Ovary (tissue), 3 donors: ENCODE results near the gene EFCAB6.

ENCODE experiments used
- CTCF ChIP-seq, 3 donors: fragments of 450-650 bp in 2 of 3; fragments of 200-600 bp in 1 of 3; IDR thresholded peaks; one replicate each; pipeline versions ENCODE4 v1.5.1 to v1.8.0; 2016 to 2022; ENCODE audit warnings: antibody characterized with exemption in 3 of 3, mild to moderate bottlenecking in 1 of 3
- EP300 ChIP-seq: sonication (generic); formaldehyde crosslinking; IDR thresholded peaks from one replicate; pipeline ENCODE4 v1.6.1; 2017; ENCODE audit warnings: antibody characterized with exemption
- POLR2A ChIP-seq: fragments of 450-650 bp; IDR thresholded peaks from one replicate; pipeline ENCODE4 v1.6.1; 2017; ENCODE audit warnings: antibody characterized with exemption, mild to moderate bottlenecking, moderate library complexity
- donor health status: DM: no; HTN: no; CAD: no.

- TF ChIP-seq POLR2A (no peak), EP300 (no peak), CTCF (IDR thresholded peaks at IDR 0.05) (no peak)
These were observed 301.6 kb downstream of the EFCAB6 start for GRCh38 chr22:43510281-43511070.
